Liver (tissue), 5 donors: Measurements from ENCODE around the gene INPP5B. TPM values are rescaled to one million over a fixed set of nuclear protein-coding genes. Genes with fewer than 3 reads are reported as not detected.

Experiments
- polyA plus RNA-seq, 2 donors: library from polyadenylated mRNA; stranded (reverse) in 1 of 2; unstranded in 1 of 2; fragments of 200-250 nt in 1 of 2; fragments of >200 nt in 1 of 2; fragmentation: Nextera tagmentation in 1 of 2; extraction: Ambion mirVana in 1 of 2; gene quantifications; one replicate each; pipeline versions ENCODE4 v1.2.1 to v1.2.3, GENCODE V29; 2013 to 2015
- small RNA-seq: library from RNA; depleted of rRNA; stranded (forward); fragments of <200 nt; gene quantifications from one replicate; pipeline ENCODE3, GENCODE V24; 2014
- total RNA-seq, 2 donors: library from RNA; depleted of rRNA; stranded (reverse); fragments of >200 nt; gene quantifications; one replicate each; pipeline ENCODE4 v1.2.3, GENCODE V29; 2014
- donor health status: healthy.
- donor health status: healthy.
- donor health status: healthy.

The INPP5B gene
- total and polyA plus RNA-seq, 4 donors, result 5.0 to 30.9 (median 13.6) TPM

Small RNA genes within 50 kb of the gene (small RNA-seq; reads per million reads assigned to genes)
- gene RF00017 (not detected), gene RF00092 (not detected), gene RNU6-510P (not detected), gene RNU6-584P (not detected)

Other genes starting within 250 kb of the INPP5B start
- under 1 TPM; under 0.01 to 0.09 TPM for gene EPHA10, start 181.9 kb downstream of the INPP5B start, total RNA-seq
- gene EPHA10, start 181.9 kb downstream of the INPP5B start, polyA plus RNA-seq, result under 1 TPM in 1 of 2 donors, not detected in 1; 0.03 TPM
- 1 to 10 TPM; 1.0 to 1.8 TPM for gene MANEAL, start 153.2 kb downstream of the INPP5B start, total RNA-seq
- 1 to 10 TPM in 1 of 2 donors, under 1 TPM in 1; 0.96 to 6.2 TPM for gene MANEAL, start 153.2 kb downstream of the INPP5B start, polyA plus RNA-seq
- 10 to 100 TPM in 1 of 2 donors, 1 to 10 TPM in 1; 4.5 to 12.5 TPM for gene C1orf122, start 139.3 kb downstream of the INPP5B start, total RNA-seq
- gene C1orf122, start 139.3 kb downstream of the INPP5B start, polyA plus RNA-seq, result 10 to 100 TPM; 24.0 to 45.1 TPM
- 1 to 10 TPM; 9.3 to 9.4 TPM for gene YRDC, start 138.8 kb downstream of the INPP5B start, total RNA-seq
- 1 to 10 TPM; 4.4 to 9.8 TPM for gene YRDC, start 138.8 kb downstream of the INPP5B start, polyA plus RNA-seq
- 1 to 10 TPM; 3.2 to 3.3 TPM for gene MTF1, start 87.5 kb downstream of the INPP5B start, total RNA-seq
- 1 to 10 TPM; 2.3 to 2.8 TPM for gene MTF1, start 87.5 kb downstream of the INPP5B start, polyA plus RNA-seq
- gene SF3A3, start 43.0 kb upstream of the INPP5B start, total RNA-seq, result 10 to 100 TPM; 30.2 to 39.6 TPM
- 10 to 100 TPM; 16.6 to 21.2 TPM for gene SF3A3, start 43.0 kb upstream of the INPP5B start, polyA plus RNA-seq
- gene FHL3, start 58.5 kb upstream of the INPP5B start, total RNA-seq, result 1 to 10 TPM; 2.7 to 4.2 TPM
- 1 to 10 TPM; 1.7 to 2.9 TPM for gene FHL3, start 58.5 kb upstream of the INPP5B start, polyA plus RNA-seq
- gene UTP11, start 65.7 kb upstream of the INPP5B start, total RNA-seq, result 10 to 100 TPM; 11.0 to 17.8 TPM
- 10 to 100 TPM; 11.0 to 12.6 TPM for gene UTP11, start 65.7 kb upstream of the INPP5B start, polyA plus RNA-seq
- not detected for gene POU3F1, start 99.7 kb upstream of the INPP5B start, total RNA-seq
- gene POU3F1, start 99.7 kb upstream of the INPP5B start, polyA plus RNA-seq, result not detected